SK-N-MC (cell line): ENCODE measurements around the gene CSF2.

ENCODE experiments used
- EZH2 ChIP-seq: fragments of 200-600 bp; sonication (generic); IDR thresholded peaks from one replicate; pipeline ENCODE4 v1.6.1; 2017; ENCODE audit warnings: antibody characterized with exemption
- POLR2AphosphoS5 ChIP-seq: IDR thresholded peaks from 2 replicates; pipeline ENCODE4 v1.6.1; 2012; ENCODE audit warnings: mild to moderate bottlenecking, low read depth, low read length, borderline replicate concordance

DNA sequence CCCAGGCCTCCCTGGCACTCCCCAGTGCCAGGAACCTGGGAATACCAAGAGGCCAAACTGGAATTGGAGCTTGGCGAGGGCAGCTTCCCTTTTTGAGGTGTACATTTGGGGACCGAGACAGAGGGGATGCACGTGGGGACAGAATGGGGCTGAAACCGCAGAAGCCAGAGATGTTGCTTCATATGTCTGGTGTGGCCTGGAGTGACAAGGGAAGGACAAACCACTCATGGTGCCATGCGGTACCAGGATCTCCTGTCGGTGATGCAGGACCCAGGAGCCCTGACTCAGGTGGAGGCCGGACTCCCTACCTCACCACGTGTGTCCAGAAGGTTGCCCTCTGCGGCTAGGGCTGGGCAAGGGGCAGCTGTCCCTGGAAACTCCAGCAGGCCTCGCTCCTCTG lies 4.0 kb upstream of the CSF2 start:
- TF ChIP-seq EZH2 (no peak), POLR2AphosphoS5 (no peak)
